CD4-positive, alpha-beta T cell treated with Interleukin-4 for 4 hours (primary cell): ENCODE measurements around the gene PEX7.
A peak's percentile ranks its signal among the peaks of the same experiment; 100 is the strongest.
"Not testable (repeated sequence)": the region's sequence is repeated elsewhere in the genome, so short reads cannot be mapped to it uniquely, and the experiment has no call there.

Experiments
- DNase-seq: peaks from one replicate; pipeline ENCODE4 v3.0.0-alpha.2; 2020

The PEX7 gene

GRCh38 chr6:136790411-136791295 lies 31.7 kb upstream of the PEX7 start:
- DNase-seq, result no peak

GRCh38 chr6:136791296-136792094 lies 30.9 kb upstream of the PEX7 start:
- DNase-seq, result peak; percentile 60

GRCh38 chr6:136792095-136792409 lies 30.3 kb upstream of the PEX7 start:
- no peak for DNase-seq

GRCh38 chr6:136792410-136793262 lies 29.8 kb upstream of the PEX7 start, which contains the start of gene MAP3K5:
Gene MAP3K5, minus strand, starts transcription at chr6:136792477. Its CDS starts 320 bp downstream, at chr6:136792157.
- DNase-seq, result peak; percentile 94

GRCh38 chr6:136793363-136793762 lies 29.0 kb upstream of the PEX7 start:
- peak; percentile 39 for DNase-seq

GRCh38 chr6:136795386-136795785 lies 27.0 kb upstream of the PEX7 start:
- DNase-seq, result no peak

GRCh38 chr6:136795996-136796395 lies 26.4 kb upstream of the PEX7 start:
- DNase-seq, result no peak

DNA sequence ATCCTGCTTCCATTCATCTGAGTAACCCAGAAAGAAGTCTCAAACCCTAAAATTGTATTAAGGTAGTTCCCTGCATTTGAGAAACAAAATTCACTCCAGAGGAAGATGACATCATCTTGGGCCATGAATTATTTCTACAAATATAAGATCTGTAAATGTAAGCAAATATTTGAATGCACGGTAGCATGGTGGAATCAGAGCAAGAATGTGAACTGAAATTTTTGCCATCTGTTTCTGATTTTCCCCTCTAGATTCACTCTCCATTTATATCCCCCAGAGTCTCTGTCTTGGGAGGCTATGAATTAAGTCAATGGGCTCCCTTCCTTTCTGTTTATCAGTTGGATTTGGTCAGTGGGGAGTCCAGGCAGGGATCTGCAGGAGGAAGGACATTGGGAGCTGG lies 24.3 kb upstream of the PEX7 start:
- no peak for DNase-seq

GRCh38 chr6:136801581-136801980 lies 20.8 kb upstream of the PEX7 start:
- no peak for DNase-seq

GRCh38 chr6:136803608-136804007 lies 18.8 kb upstream of the PEX7 start:
- no peak for DNase-seq

GRCh38 chr6:136809091-136809860 lies 13.1 kb upstream of the PEX7 start:
- no peak for DNase-seq

- no peak for DNase-seq
Measured at GRCh38 chr6:136811272-136811671, 11.1 kb upstream of the PEX7 start.

- DNase-seq, result no peak
Measured at GRCh38 chr6:136812174-136812573, 10.2 kb upstream of the PEX7 start.

- not testable (repeated sequence) for DNase-seq
Measured at GRCh38 chr6:136815608-136816007, 6.8 kb upstream of the PEX7 start.

DNA sequence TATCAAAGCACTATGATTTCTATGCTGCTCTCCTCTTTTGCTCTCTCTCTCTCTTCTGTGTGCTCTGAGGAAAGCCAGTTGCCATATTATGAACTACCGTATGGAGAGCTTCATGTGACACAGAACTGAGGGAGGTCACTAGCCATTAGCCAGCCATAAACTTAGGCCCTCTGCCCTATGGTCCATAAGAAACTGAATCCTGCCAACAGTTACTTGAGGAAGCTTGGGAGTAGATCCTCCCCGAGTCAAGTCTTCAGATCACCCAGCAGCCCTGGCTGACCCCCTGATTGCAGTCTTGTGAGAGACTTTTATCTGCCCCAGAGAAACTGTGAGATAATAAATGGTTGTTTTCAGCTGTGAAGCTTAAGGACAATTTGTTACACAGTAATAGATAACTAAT lies 5.7 kb upstream of the PEX7 start:
- DNase-seq, result no peak

DNA sequence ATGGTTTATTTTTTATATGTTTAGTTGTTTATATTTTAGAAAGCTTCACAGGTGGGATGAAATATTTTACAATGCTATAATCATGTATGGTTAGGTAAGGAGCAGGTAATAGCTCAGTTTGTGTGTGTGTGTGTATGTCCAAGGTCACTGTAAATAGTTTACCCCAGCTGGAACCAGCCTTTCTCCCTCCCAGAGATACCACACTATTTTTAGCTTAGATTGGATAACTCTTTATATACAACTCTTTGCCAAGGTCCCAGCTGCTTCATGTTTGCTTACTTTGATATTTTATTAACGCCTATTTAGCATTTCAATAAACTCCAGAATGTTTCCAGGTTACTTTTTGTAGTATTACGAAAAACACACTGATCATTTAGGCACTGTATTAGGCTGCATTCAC lies 1.8 kb upstream of the PEX7 start:
- DNase-seq, result no peak

DNA sequence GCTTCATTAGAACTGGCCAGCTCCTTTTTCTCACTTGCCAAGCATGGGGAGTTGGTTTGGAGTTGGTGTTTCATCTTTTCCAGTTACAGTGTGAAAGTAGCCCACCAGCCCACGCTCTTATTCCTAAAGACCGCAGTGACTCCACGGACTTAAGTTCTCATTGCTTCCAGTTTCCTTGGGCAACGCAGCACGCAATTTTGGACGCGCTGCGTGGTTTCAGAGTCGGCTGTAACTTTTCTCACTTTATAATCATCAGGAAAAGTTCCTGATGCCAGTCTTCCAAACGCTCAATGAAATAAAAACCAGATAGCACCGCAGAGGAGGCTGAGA lies 381 bp upstream of the PEX7 start:
- DNase-seq, result no peak

DNA sequence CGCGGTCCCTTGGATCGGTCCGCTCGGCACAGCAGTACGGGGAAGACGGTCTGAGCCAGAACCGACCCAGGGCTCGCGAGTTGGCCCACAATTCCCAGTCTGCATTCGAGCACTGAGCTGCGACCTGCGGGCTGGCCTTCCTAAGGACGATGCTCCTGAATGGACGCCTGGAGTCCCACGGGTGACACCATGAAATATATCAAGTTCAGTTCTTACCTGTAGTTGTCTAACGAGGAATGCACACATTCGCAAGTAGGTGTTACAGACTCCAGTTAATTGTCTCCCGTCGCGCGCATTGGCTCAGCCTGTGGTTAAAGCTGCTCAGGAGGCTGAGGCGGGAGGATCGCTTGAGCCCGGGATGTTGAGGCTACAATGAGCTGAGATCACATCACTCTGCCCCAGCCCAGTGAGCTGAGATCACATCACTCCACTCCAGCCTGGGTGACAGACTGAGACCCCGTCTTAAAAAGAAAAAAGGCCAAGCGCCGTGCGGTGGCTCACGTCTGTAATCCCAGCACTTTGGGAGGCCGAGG lies 802 bp downstream of the PEX7 start:
- DNase-seq, result no peak

- no peak for DNase-seq
Measured at GRCh38 chr6:136826216-136826615, 3.8 kb downstream of the PEX7 start.

GRCh38 chr6:136831873-136832562 lies 9.6 kb downstream of the PEX7 start:
- DNase-seq, result no peak

DNA sequence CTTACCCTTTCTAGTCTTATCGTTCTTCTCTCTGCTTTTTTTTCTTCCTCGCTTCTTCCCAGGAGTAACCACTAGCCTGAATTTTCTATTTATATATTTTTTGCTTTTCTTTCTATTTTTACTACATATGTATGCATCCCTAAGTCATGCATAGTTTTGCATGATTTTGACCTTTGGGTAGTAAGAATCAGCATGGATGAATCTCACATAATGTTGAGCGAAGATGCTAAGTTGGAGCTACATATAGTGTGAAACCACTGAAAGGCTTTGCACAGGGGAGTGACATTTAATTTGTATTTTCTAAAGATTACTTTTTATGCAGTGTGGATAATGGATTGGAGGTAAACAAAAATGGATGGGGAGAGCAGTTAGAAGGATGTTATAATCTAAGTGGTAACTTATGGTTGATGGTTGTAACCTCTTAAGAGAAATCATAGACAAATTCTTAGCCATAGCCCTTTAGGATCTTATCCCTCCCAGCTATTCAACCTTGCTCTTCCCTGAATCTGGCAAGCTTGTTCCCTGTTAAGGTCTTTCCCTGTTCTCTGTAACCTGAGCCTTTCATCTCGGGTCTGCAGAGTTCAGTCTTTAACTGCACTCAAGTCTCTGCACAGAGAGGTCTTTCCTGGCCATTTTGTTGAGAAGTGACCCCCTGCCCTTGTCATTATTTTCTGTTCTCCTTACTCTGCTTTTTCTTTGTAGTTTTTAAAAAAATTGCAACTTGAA lies 18.0 kb downstream of the PEX7 start:
- DNase-seq, result no peak
